GM20000 (cell line): ENCODE data around the gene PRICKLE2.

Experiments
- DNase-seq: peaks from one replicate; pipeline ENCODE4 v3.0.0; 2012; ENCODE audit warnings: low spot score
- CTCF ChIP-seq: IDR thresholded peaks from 2 replicates; pipeline ENCODE4 v1.5.1; 2012; ENCODE audit warnings: mild to moderate bottlenecking, control low read depth; ENCODE audit errors: extremely low read depth, missing control alignments

Gene PRICKLE2

DNA sequence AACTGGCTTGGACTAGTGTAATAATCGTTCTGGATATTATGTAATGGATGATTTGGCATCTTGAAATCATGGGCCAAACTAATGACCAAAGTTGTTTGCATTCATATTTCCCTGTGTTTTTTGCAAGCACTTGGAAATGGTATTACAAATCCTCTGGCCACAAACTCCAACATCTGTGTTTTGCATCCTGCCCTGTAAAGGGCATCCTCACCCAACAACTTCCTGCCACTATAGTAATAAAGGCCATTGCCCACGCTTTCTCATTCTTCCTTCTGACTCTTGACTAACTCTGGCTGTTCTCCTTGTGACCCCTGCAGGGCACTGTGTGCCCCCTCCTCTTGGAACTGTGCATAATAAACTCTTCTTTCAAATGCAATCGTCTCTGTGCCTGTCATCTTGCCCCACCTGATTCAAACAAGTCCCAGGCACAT, 176.6 kb downstream of the PRICKLE2 start:
- DNase-seq: no peak
- no peak for TF ChIP-seq CTCF

GRCh38 chr3:64047787-64048186, 177.5 kb downstream of the PRICKLE2 start:
- no peak for DNase-seq
- TF ChIP-seq CTCF: no peak

DNA sequence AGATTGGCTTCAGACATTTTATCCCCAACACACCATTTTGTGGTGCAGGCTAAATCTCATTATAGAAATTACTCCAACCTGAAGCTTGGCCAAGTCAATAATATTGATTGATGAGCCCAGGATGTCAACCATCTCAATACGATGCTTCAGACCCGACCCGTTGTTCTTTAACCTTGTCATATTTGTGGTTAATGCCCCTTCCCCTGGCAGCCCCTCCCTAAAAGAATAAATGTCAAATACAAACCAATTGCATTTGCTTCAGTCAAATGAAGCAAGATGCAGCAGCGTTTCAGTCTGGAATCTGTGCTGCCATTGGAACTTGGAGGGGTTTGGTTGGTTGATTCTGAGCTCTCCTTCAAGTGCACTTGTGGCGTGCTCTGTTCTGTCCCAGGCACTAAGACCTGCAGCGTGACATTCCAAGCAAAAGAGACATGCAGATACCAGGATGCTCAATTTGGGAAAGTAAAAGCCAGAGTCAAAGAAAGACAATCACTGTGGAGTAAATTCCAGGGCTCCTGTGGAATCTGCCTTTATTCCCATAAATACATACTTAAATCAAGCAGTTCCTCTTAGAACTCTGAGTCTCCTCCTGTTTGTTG, 178.2 kb downstream of the PRICKLE2 start:
- no peak for DNase-seq
- no peak for TF ChIP-seq CTCF

- DNase-seq: no peak
- no peak for TF ChIP-seq CTCF
These were observed 178.7 kb downstream of the PRICKLE2 start for GRCh38 chr3:64046592-64046991.

DNA sequence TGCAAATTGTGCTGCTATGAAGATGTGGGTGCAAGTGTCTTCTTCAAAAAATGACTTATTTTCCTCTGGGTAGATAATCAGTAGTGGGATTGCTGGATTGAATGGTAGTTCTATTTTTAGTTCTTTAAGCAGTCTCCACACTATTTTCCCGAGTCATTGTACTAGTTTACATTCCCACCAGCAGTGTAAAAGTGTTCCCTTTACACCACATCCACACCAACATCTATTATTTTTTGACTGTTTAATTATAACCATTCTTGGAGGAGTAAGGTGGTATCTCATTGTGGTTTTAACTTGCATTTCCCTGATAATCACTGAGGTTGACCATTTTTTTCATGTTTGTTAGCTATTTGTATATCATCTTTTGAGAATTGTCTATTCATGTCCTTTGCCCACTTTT, 182.3 kb downstream of the PRICKLE2 start:
- TF ChIP-seq CTCF: no peak
- DNase-seq: no peak
